ENCODE data around the gene EHMT2. TPM values are rescaled to one million over a fixed set of nuclear protein-coding genes. Genes with fewer than 3 reads are reported as not detected.

EHMT2 gene
- total and polyA plus RNA-seq, 2 of the 4 experiments (the other 2 are of a cell fraction): 38.0 to 51.2 TPM

DNA sequence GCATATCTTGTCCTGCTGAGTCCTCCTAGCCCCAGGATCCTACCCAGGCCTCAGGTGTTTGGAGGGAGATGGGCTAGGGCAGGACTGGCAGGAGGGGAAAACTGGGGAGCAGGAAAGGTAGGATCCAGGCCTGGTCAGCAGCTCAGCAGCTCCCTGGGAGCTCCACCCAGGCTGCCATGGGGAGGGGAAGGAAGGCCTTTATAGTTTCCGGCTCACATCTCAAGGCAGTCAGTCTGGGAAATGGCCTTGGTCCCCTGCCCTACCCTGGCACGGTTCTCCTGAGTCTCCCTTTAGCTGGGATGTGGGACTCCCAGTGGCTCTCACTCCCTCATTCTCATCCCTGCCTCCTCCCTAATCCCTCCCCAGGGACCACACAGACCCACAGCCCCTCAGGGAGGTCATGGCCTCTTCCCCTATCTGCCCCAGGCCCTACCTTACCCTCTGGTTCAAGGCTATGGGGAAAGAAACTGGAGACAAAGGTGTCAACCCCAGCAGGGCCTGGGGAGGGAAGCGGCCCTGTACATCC is 20.3 kb downstream of the EHMT2 start:
- ChIA-PET CTCF (no interaction called here), POLR2A (ENCODE audit: unreplicated experiment) (interaction anchor here (0.7 kb wide), 1 partner anchor 26 kb away, joined by 3 read pairs; no protein-coding TSS in a partner anchor)
- Histone ChIP-seq H3K9me3 (ENCODE audit: control insufficient read depth, insufficient read depth, low read length) (no peaks in the 10 kb centered on the region), H2AK9ac (replicated peaks; ENCODE audit: low read depth, low read length, poor library complexity) (peak overlapping the region; percentile 22), H2BK15ac (ENCODE audit: low read depth, low read length) (no peak overlapping the region), H3K4me2 (ENCODE audit: low read depth, low read length) (no peak overlapping the region), H4K20me1 (ENCODE audit: insufficient read depth, low read length) (0 out of 2 replicates have a peak, but pooled peaks cover 2% of the 10 kb centered on the region), H2BK5ac (ENCODE audit: low read depth, low read length, poor library complexity, severe bottlenecking) (no peak overlapping the region), H3K27me3 (ENCODE audit: control insufficient read depth, insufficient read depth, low read length) (no peaks in the 10 kb centered on the region), H3K27ac (ENCODE audit: insufficient read depth, low read length) (no peak overlapping the region), H3K9me1 (ENCODE audit: insufficient read depth, low read length) (no peaks in the 10 kb centered on the region), H3K14ac (replicated peaks; ENCODE audit: low read depth, low read length) (no peak overlapping the region), H2AFZ (replicated peaks; ENCODE audit: low read length, poor library complexity) (no peak overlapping the region), H4K91ac (ENCODE audit: insufficient read depth, low read depth, low read length) (no peak overlapping the region), H3K36me3 (ENCODE audit: control insufficient read depth, insufficient read depth, low read length) (peaks cover 24% of the 10 kb centered on the region), H3K4ac (ENCODE audit: low read depth, low read length) (no peak overlapping the region), H4K8ac (ENCODE audit: low read depth in 2 of 2, low read length in 2 of 2) (no peak overlapping the region), H3K4me3 (ENCODE audit: insufficient read depth, low read depth, low read length) (no peak overlapping the region), H2AK5ac (ENCODE audit: low read depth, low read length) (no peak overlapping the region), H2BK120ac (ENCODE audit: low read depth, low read length) (no peak overlapping the region), H3K4me1 (ENCODE audit: control insufficient read depth, insufficient read depth, low read length) (peaks cover 10% of the 10 kb centered on the region), H3K79me1 (ENCODE audit: low read depth in 1 of 2, low read length in 2 of 2) (no peaks in the 10 kb centered on the region), H3K23ac (ENCODE audit: low read depth, low read length) (no peak overlapping the region), H3K18ac (ENCODE audit: low read depth, low read length) (no peak overlapping the region), H3K56ac (ENCODE audit: extremely low read depth, insufficient read depth, low read length) (no peak overlapping the region), H4K5ac (ENCODE audit: low read depth, low read length) (no peak overlapping the region), H2BK20ac (ENCODE audit: low read depth, low read length) (no peak overlapping the region), H3K9ac (ENCODE audit: low read depth, low read length) (no peak overlapping the region)
- dilution Hi-C loops (cut with HindIII; ENCODE audit: low sequenced_read_pairs, unreplicated experiment) (no loop called here), in situ Hi-C loops (cut with MboI; ENCODE audit: low sequenced_read_pairs) (no loop called here), intact Hi-C loops (cut with micrococcal nuclease) (no loop called here)
- ATAC-seq (ENCODE audit: low read depth) (no peak), DNase-seq (no peak)
- BruUV-seq (replicated peaks): no TSS peak
- 67% methylated on average over 1 of the region's 3 CpGs; no CpG with 5 or more reads in 1 of the 2 experiments for WGBS, 2 experiments (ENCODE audit: extremely low coverage in 2 of 2, insufficient read length in 1 of 2)
- TF ChIP-seq POLR2A (IDR thresholded peaks at IDR 0.05; ENCODE audit: low read depth, low read length): no peak
- TF ChIP-seq, protein P1, sequence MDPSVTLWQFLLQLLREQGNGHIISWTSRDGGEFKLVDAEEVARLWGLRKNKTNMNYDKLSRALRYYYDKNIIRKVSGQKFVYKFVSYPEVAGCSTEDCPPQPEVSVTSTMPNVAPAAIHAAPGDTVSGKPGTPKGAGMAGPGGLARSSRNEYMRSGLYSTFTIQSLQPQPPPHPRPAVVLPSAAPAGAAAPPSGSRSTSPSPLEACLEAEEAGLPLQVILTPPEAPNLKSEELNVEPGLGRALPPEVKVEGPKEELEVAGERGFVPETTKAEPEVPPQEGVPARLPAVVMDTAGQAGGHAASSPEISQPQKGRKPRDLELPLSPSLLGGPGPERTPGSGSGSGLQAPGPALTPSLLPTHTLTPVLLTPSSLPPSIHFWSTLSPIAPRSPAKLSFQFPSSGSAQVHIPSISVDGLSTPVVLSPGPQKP (IDR thresholded peaks at IDR 0.05; ENCODE audit: borderline replicate concordance, low read depth, low read length): no peak
- no peak for TF ChIP-seq NFE2L2 (IDR thresholded peaks at IDR 0.05; ENCODE audit: low read depth, low read length)
- TF ChIP-seq FOS (IDR thresholded peaks at IDR 0.05; ENCODE audit: low read depth, low read length): no peak
- TF ChIP-seq MXI1 (IDR thresholded peaks at IDR 0.05; ENCODE audit: borderline replicate concordance, low read depth, low read length): no peak
- no peak for TF ChIP-seq CEBPB (IDR thresholded peaks at IDR 0.05; ENCODE audit: low read depth, low read length)
- no peak for TF ChIP-seq MAZ (IDR thresholded peaks at IDR 0.05; ENCODE audit: borderline replicate concordance, low read depth, low read length)
- TF ChIP-seq RFX5 (IDR thresholded peaks at IDR 0.05; ENCODE audit: low read depth, low read length): no peak
- TF ChIP-seq, protein P2, sequence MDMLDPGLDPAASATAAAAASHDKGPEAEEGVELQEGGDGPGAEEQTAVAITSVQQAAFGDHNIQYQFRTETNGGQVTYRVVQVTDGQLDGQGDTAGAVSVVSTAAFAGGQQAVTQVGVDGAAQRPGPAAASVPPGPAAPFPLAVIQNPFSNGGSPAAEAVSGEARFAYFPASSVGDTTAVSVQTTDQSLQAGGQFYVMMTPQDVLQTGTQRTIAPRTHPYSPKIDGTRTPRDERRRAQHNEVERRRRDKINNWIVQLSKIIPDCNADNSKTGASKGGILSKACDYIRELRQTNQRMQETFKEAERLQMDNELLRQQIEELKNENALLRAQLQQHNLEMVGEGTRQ (IDR thresholded peaks at IDR 0.05; ENCODE audit: low read depth, low read length): no peak
